ENCODE measurements around the gene ELAC2.

DNA sequence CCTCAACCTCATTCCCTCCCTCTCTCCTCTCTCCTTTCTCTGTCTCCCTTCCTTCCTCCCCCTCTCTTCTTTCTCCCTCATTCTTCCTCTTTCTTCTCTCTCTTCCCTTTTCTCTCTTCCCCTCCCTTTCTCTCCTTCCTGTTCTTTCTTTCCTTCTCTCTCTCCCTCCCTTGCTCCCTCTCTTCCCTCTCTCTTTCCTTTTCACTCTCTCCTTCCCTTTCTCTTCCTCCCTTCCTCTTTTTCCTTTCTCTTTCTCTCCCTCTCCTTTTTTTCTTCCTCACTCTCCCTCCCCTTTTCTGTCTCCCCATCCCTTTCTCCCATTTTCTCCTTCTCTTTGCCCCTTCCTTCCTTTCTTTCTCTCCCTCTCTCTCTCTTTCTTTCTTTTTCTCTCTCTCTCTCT, 7.9 kb upstream of the ELAC2 start:
- no peak for TF ChIP-seq TCF12 (IDR thresholded peaks at IDR 0.05; ENCODE audit: low read depth)
- TF ChIP-seq EP300 (IDR thresholded peaks at IDR 0.05; ENCODE audit: borderline replicate concordance), result no peak
- TF ChIP-seq CREB1 (IDR thresholded peaks at IDR 0.05; ENCODE audit: low read depth), result no peak
- TF ChIP-seq NFIC (IDR thresholded peaks at IDR 0.05), result no peak
- TF ChIP-seq, protein P1, sequence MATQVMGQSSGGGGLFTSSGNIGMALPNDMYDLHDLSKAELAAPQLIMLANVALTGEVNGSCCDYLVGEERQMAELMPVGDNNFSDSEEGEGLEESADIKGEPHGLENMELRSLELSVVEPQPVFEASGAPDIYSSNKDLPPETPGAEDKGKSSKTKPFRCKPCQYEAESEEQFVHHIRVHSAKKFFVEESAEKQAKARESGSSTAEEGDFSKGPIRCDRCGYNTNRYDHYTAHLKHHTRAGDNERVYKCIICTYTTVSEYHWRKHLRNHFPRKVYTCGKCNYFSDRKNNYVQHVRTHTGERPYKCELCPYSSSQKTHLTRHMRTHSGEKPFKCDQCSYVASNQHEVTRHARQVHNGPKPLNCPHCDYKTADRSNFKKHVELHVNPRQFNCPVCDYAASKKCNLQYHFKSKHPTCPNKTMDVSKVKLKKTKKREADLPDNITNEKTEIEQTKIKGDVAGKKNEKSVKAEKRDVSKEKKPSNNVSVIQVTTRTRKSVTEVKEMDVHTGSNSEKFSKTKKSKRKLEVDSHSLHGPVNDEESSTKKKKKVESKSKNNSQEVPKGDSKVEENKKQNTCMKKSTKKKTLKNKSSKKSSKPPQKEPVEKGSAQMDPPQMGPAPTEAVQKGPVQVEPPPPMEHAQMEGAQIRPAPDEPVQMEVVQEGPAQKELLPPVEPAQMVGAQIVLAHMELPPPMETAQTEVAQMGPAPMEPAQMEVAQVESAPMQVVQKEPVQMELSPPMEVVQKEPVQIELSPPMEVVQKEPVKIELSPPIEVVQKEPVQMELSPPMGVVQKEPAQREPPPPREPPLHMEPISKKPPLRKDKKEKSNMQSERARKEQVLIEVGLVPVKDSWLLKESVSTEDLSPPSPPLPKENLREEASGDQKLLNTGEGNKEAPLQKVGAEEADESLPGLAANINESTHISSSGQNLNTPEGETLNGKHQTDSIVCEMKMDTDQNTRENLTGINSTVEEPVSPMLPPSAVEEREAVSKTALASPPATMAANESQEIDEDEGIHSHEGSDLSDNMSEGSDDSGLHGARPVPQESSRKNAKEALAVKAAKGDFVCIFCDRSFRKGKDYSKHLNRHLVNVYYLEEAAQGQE (IDR thresholded peaks at IDR 0.05; ENCODE audit: low read depth), result no peak
- TF ChIP-seq FOXM1 (IDR thresholded peaks at IDR 0.05; ENCODE audit: borderline replicate concordance, low read depth), result no peak
- TF ChIP-seq, protein P2, sequence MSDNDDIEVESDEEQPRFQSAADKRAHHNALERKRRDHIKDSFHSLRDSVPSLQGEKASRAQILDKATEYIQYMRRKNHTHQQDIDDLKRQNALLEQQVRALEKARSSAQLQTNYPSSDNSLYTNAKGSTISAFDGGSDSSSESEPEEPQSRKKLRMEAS (IDR thresholded peaks at IDR 0.05), result no peak
- TF ChIP-seq CEBPB (IDR thresholded peaks at IDR 0.05), result no peak
- TF ChIP-seq EGR1 (IDR thresholded peaks at IDR 0.05), result no peak
- no peak for TF ChIP-seq YY1 (IDR thresholded peaks at IDR 0.05; ENCODE audit: low read depth)
- TF ChIP-seq TEAD4 (IDR thresholded peaks at IDR 0.05), result no peak
- TF ChIP-seq TAF1 (IDR thresholded peaks at IDR 0.05; ENCODE audit: low read depth), result no peak
- TF ChIP-seq RAD21 (IDR thresholded peaks at IDR 0.05; ENCODE audit: low read depth), result no peak

Data from Ishikawa (cell line).